ENCODE results near the gene VWA1.

VWA1 gene

DNA sequence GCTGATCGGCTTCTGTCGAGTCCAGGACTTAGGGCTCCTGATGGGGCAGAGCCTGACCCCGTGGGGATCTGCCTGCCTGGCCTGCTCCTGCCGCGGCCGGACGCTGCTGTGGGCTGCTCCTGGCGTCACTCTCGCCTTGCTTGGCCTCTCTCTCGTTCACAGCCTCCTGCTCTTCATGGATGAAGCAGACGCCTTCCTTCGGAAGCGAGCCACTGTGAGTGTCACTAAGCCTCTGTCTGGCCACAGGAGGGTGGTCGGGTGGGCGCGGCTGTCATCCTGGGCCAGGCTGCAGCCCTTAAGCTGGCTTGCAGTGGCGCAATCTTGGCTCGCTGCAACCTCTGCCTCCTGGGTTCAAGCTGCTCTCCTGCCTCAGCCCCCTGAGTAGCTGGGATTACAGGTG lies 52.2 kb downstream of the VWA1 start:
- Histone ChIP-seq H3K4me3 (ENCODE audit: severe bottlenecking) (no peak overlapping the region), H3K27me3 (ENCODE audit: insufficient read depth, poor library complexity, severe bottlenecking) (no peaks in the 10 kb centered on the region), H3K27ac (ENCODE audit: poor library complexity, severe bottlenecking) (no peak overlapping the region), H3K4me1 (ENCODE audit: insufficient read depth, poor library complexity, severe bottlenecking) (no peaks in the 10 kb centered on the region), H3K9me3 (ENCODE audit: severe bottlenecking) (no peaks in the 10 kb centered on the region), H3K36me3 (ENCODE audit: low read depth) (peaks cover 73% of the 10 kb centered on the region)
- DNase-seq (ENCODE audit: low spot score) (no peak), ATAC-seq (ENCODE audit: low read depth) (no peak)
- TF ChIP-seq, protein P1, sequence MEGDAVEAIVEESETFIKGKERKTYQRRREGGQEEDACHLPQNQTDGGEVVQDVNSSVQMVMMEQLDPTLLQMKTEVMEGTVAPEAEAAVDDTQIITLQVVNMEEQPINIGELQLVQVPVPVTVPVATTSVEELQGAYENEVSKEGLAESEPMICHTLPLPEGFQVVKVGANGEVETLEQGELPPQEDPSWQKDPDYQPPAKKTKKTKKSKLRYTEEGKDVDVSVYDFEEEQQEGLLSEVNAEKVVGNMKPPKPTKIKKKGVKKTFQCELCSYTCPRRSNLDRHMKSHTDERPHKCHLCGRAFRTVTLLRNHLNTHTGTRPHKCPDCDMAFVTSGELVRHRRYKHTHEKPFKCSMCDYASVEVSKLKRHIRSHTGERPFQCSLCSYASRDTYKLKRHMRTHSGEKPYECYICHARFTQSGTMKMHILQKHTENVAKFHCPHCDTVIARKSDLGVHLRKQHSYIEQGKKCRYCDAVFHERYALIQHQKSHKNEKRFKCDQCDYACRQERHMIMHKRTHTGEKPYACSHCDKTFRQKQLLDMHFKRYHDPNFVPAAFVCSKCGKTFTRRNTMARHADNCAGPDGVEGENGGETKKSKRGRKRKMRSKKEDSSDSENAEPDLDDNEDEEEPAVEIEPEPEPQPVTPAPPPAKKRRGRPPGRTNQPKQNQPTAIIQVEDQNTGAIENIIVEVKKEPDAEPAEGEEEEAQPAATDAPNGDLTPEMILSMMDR (IDR thresholded peaks at IDR 0.05; ENCODE audit: poor library complexity, severe bottlenecking): no peak

DNA sequence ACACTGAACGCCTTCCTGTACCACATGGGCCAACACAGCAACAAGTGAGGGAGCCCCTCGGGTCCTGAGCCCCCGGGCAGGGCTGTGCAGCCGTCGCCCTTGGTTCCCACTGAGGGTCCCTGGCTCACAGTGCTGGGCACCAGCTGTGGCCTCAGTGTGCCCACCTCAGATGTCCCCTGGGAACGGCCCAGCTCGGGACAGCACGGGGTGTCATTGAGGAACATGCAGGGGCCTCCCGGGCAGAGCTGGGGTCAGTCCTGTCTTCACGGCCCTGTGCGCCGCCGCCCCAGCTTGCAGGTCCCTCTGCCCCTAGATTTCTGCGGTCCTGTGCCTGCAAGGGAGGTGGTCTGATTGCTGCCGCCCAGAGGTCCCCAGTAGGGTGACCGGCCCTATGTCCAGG lies 53.7 kb downstream of the VWA1 start:
- TF ChIP-seq, protein P1 (IDR thresholded peaks at IDR 0.05; ENCODE audit: poor library complexity, severe bottlenecking): no peak
- H3K27me3 ChIP-seq (ENCODE audit: insufficient read depth, poor library complexity, severe bottlenecking): no peaks in the 10 kb centered on the region
- DNase-seq (ENCODE audit: low spot score): no peak
- H3K4me3 ChIP-seq (ENCODE audit: severe bottlenecking): no peak overlapping the region
- H3K36me3 ChIP-seq (ENCODE audit: low read depth): peaks cover 71% of the 10 kb centered on the region
- H3K9me3 ChIP-seq (ENCODE audit: severe bottlenecking): no peaks in the 10 kb centered on the region
- no peak for ATAC-seq (ENCODE audit: low read depth)
- no peaks in the 10 kb centered on the region for H3K4me1 ChIP-seq (ENCODE audit: insufficient read depth, poor library complexity, severe bottlenecking)
- H3K27ac ChIP-seq (ENCODE audit: poor library complexity, severe bottlenecking): no peak overlapping the region

DNA sequence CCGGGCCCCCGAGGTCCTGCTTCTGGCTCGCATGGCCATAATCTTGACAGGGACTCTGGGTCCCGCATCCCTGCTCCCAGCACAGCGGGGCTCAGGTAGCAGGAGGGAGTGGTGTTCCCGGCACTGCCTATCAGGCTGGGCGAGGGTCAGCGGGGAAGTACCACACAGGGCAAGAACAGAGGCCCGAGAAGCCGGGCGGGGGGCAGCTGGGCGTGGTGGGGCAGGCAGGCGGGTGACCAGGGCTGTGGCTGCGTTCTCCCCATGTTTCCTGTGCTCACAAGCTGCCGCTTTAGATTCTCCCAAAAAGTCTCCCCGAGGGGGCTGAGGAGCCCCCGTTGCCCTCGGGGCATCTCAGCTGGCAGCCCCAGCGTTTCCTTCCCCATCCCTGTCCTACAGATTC lies 54.4 kb downstream of the VWA1 start:
- Histone ChIP-seq H3K4me1 (ENCODE audit: insufficient read depth, poor library complexity, severe bottlenecking) (no peaks in the 10 kb centered on the region), H3K27me3 (ENCODE audit: insufficient read depth, poor library complexity, severe bottlenecking) (no peaks in the 10 kb centered on the region), H3K36me3 (ENCODE audit: low read depth) (peaks cover 67% of the 10 kb centered on the region), H3K9me3 (ENCODE audit: severe bottlenecking) (no peaks in the 10 kb centered on the region), H3K4me3 (ENCODE audit: severe bottlenecking) (no peak overlapping the region), H3K27ac (ENCODE audit: poor library complexity, severe bottlenecking) (no peak overlapping the region)
- DNase-seq (ENCODE audit: low spot score) (no peak), ATAC-seq (ENCODE audit: low read depth) (no peak)
- TF ChIP-seq, protein P1 (IDR thresholded peaks at IDR 0.05; ENCODE audit: poor library complexity, severe bottlenecking): no peak

DNA sequence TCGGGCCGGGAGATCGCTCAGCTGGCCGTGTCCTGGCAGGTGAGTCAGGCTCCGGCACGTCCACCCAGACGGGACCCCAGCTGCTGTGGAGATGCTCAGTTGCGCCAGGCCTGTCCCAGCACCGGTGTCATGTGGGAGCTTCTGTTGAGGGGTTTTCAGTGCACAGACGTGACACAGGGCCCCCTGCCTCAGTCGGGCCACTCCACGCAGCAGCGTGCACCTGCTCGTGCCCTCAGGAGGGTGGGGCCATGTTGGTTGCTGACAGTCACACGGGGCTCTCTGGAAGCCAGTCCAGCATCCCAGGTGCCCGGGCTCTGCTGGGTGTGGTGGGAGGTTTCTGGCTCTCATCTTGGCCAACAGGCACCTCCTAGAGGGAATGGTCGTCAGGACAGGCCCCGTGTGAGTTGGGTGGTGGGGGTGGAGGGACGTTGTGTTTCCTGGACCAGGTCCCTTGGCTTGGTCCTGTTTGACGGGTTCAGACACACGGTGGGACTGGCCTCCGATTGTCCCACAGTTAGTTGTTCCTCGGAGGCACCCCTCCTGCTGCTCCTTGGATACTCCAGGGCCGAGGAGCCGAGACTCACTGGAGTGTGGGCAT lies 55.2 kb downstream of the VWA1 start:
- peaks cover 67% of the 10 kb centered on the region for H3K36me3 ChIP-seq (ENCODE audit: low read depth)

DNA sequence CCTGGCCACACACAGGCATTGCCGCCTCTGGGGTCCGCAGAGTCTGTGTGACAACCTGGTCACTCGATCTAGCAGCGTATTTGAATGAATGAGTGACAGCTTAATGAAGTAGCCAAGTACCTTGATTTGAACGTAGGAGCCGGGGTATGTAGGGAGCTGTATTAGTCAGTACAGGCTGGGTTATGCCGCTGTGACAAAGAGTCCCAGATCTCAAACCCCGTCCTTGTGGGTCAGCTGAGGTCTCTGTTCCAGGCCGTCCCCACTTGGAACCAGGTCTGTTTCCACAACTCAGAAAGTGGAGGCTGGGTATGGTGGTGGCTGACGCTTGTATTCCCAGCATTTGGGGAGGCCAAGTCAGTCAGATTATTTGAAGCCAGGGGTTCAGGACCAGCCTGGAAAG lies 56.1 kb downstream of the VWA1 start:
- TF ChIP-seq, protein P1 (IDR thresholded peaks at IDR 0.05; ENCODE audit: poor library complexity, severe bottlenecking): no peak
- peaks cover 67% of the 10 kb centered on the region for H3K36me3 ChIP-seq (ENCODE audit: low read depth)
- no peak overlapping the region for H3K4me3 ChIP-seq (ENCODE audit: severe bottlenecking)
- H3K4me1 ChIP-seq (ENCODE audit: insufficient read depth, poor library complexity, severe bottlenecking): no peaks in the 10 kb centered on the region
- ATAC-seq (ENCODE audit: low read depth): no peak
- H3K27ac ChIP-seq (ENCODE audit: poor library complexity, severe bottlenecking): no peak overlapping the region
- no peak for DNase-seq (ENCODE audit: low spot score)
- H3K9me3 ChIP-seq (ENCODE audit: severe bottlenecking): no peaks in the 10 kb centered on the region
- H3K27me3 ChIP-seq (ENCODE audit: insufficient read depth, poor library complexity, severe bottlenecking): no peaks in the 10 kb centered on the region

More for the DNA sequence above, 55.2 kb downstream of the VWA1 start:
- TF ChIP-seq, protein P1 (IDR thresholded peaks at IDR 0.05; ENCODE audit: poor library complexity, severe bottlenecking): no peak
- H3K9me3 ChIP-seq (ENCODE audit: severe bottlenecking): no peaks in the 10 kb centered on the region
- no peaks in the 10 kb centered on the region for H3K4me1 ChIP-seq (ENCODE audit: insufficient read depth, poor library complexity, severe bottlenecking)
- no peak overlapping the region for H3K4me3 ChIP-seq (ENCODE audit: severe bottlenecking)
- H3K27ac ChIP-seq (ENCODE audit: poor library complexity, severe bottlenecking): no peak overlapping the region
- DNase-seq (ENCODE audit: low spot score): no peak
- H3K27me3 ChIP-seq (ENCODE audit: insufficient read depth, poor library complexity, severe bottlenecking): no peaks in the 10 kb centered on the region
- ATAC-seq (ENCODE audit: low read depth): no peak

Measured in RWPE2 (cell line).